Muscle layer of duodenum (tissue), 2 donors: ENCODE results near the gene ARNT2.

Experiments
- H3K27ac ChIP-seq: one replicate; pipeline ENCODE4 v1.7.0; 2013; ENCODE audit warnings: mild to moderate bottlenecking, low read length
- H3K27me3 ChIP-seq: one replicate; pipeline ENCODE4 v1.7.0; 2013; ENCODE audit warnings: low read depth, mild to moderate bottlenecking, control low read depth, low read length
- H3K36me3 ChIP-seq, 2 donors: one replicate each; pipeline ENCODE4 v1.7.0; 2013; ENCODE audit warnings: low read length in 2 of 2, control low read depth in 1 of 2, mild to moderate bottlenecking in 1 of 2; ENCODE audit not compliant: insufficient read depth in 2 of 2, control insufficient read depth in 1 of 2
- H3K4me1 ChIP-seq, 2 donors: one replicate each; pipeline ENCODE4 v1.7.0; 2013; ENCODE audit warnings: low read length in 2 of 2, mild to moderate bottlenecking in 2 of 2, control low read depth in 1 of 2, moderate library complexity in 1 of 2; ENCODE audit not compliant: insufficient read depth in 2 of 2, control insufficient read depth in 1 of 2
- H3K4me3 ChIP-seq, 2 donors: one replicate each; pipeline ENCODE4 v1.7.0; 2013; ENCODE audit warnings: low read length in 2 of 2, low read depth in 1 of 2, mild to moderate bottlenecking in 1 of 2
- H3K9me3 ChIP-seq, 2 donors: one replicate each; pipeline ENCODE4 v1.7.0; 2013; ENCODE audit warnings: low read length in 2 of 2, control low read depth in 1 of 2, mild to moderate bottlenecking in 1 of 2; ENCODE audit not compliant: control insufficient read depth in 1 of 2
- donor health status: healthy.

Gene ARNT2

GRCh38 chr15:80614711-80615360 lies 210.7 kb downstream of the ARNT2 start:
- Histone ChIP-seq H3K4me1 (peaks cover 0 to 10% of the 10 kb centered on the region in 2 donors), H3K9me3 (no peaks in the 10 kb centered on the region), H3K27ac (no peak overlapping the region), H3K36me3 (no peaks in the 10 kb centered on the region), H3K4me3 (no peak overlapping the region), H3K27me3 (no peaks in the 10 kb centered on the region)

GRCh38 chr15:80615361-80615736 lies 211.2 kb downstream of the ARNT2 start:
- no peaks in the 10 kb centered on the region for H3K9me3 ChIP-seq
- H3K4me3 ChIP-seq = no peak overlapping the region
- no peaks in the 10 kb centered on the region for H3K27me3 ChIP-seq
- peaks cover 0 to 10% of the 10 kb centered on the region in 2 donors for H3K4me1 ChIP-seq
- no peaks in the 10 kb centered on the region for H3K36me3 ChIP-seq
- no peak overlapping the region for H3K27ac ChIP-seq

- Histone ChIP-seq H3K4me3 (no peak overlapping the region), H3K27me3 (no peaks in the 10 kb centered on the region), H3K4me1 (peaks cover 0 to 10% of the 10 kb centered on the region in 2 donors), H3K27ac (no peak overlapping the region), H3K36me3 (no peaks in the 10 kb centered on the region), H3K9me3 (no peaks in the 10 kb centered on the region)
Observed at GRCh38 chr15:80615783-80616391, 211.7 kb downstream of the ARNT2 start.

GRCh38 chr15:80618685-80619400 lies 214.7 kb downstream of the ARNT2 start:
- H3K4me1 ChIP-seq = peaks cover 0 to 10% of the 10 kb centered on the region in 2 donors
- no peaks in the 10 kb centered on the region for H3K9me3 ChIP-seq
- H3K4me3 ChIP-seq = no peak overlapping the region
- H3K27ac ChIP-seq = no peak overlapping the region
- H3K36me3 ChIP-seq = no peaks in the 10 kb centered on the region
- no peaks in the 10 kb centered on the region for H3K27me3 ChIP-seq

- no peaks in the 10 kb centered on the region for H3K9me3 ChIP-seq
- no peaks in the 10 kb centered on the region for H3K36me3 ChIP-seq
- no peak overlapping the region for H3K27ac ChIP-seq
Observed at GRCh38 chr15:80619680-80620079, 215.5 kb downstream of the ARNT2 start.

GRCh38 chr15:80620141-80620540 lies 216.0 kb downstream of the ARNT2 start:
- H3K9me3 ChIP-seq = no peaks in the 10 kb centered on the region
- no peaks in the 10 kb centered on the region for H3K36me3 ChIP-seq
- no peak overlapping the region for H3K27ac ChIP-seq
- no peaks in the 10 kb centered on the region for H3K27me3 ChIP-seq
- no peak overlapping the region for H3K4me3 ChIP-seq
- peaks cover 0 to 10% of the 10 kb centered on the region in 2 donors for H3K4me1 ChIP-seq

More at GRCh38 chr15:80619680-80620079, 215.5 kb downstream of the ARNT2 start:
- H3K4me1 ChIP-seq = peaks cover 0 to 10% of the 10 kb centered on the region in 2 donors
- no peak overlapping the region for H3K4me3 ChIP-seq
- no peaks in the 10 kb centered on the region for H3K27me3 ChIP-seq

- H3K9me3 ChIP-seq = no peaks in the 10 kb centered on the region
Observed at GRCh38 chr15:80620931-80621330, 216.7 kb downstream of the ARNT2 start.

GRCh38 chr15:80626643-80627120 lies 222.5 kb downstream of the ARNT2 start:
- Histone ChIP-seq H3K9me3 (no peaks in the 10 kb centered on the region), H3K36me3 (no peaks in the 10 kb centered on the region), H3K27me3 (no peaks in the 10 kb centered on the region), H3K4me3 (no peak overlapping the region), H3K27ac (no peak overlapping the region), H3K4me1 (no peaks in the 10 kb centered on the region)

More at GRCh38 chr15:80620931-80621330, 216.7 kb downstream of the ARNT2 start:
- Histone ChIP-seq H3K4me3 (no peak overlapping the region), H3K36me3 (no peaks in the 10 kb centered on the region), H3K27ac (no peak overlapping the region), H3K27me3 (no peaks in the 10 kb centered on the region), H3K4me1 (peaks cover 0 to 7% of the 10 kb centered on the region in 2 donors)

GRCh38 chr15:80629355-80629754 lies 225.2 kb downstream of the ARNT2 start:
- Histone ChIP-seq H3K4me1 (no peaks in the 10 kb centered on the region), H3K9me3 (no peaks in the 10 kb centered on the region), H3K27me3 (no peaks in the 10 kb centered on the region), H3K36me3 (no peaks in the 10 kb centered on the region), H3K27ac (no peak overlapping the region), H3K4me3 (no peak overlapping the region)

GRCh38 chr15:80630981-80631380 lies 226.8 kb downstream of the ARNT2 start:
- Histone ChIP-seq H3K4me1 (no peaks in the 10 kb centered on the region), H3K27ac (no peak overlapping the region), H3K9me3 (no peaks in the 10 kb centered on the region), H3K4me3 (no peak overlapping the region), H3K36me3 (no peaks in the 10 kb centered on the region), H3K27me3 (no peaks in the 10 kb centered on the region)

GRCh38 chr15:80633221-80633620 lies 229.0 kb downstream of the ARNT2 start:
- H3K4me3 ChIP-seq = no peak overlapping the region

More at GRCh38 chr15:80633221-80633620, 229.0 kb downstream of the ARNT2 start:
- no peaks in the 10 kb centered on the region for H3K36me3 ChIP-seq
- H3K9me3 ChIP-seq = no peaks in the 10 kb centered on the region
- H3K4me1 ChIP-seq = no peaks in the 10 kb centered on the region
- H3K27ac ChIP-seq = no peak overlapping the region
- H3K27me3 ChIP-seq = no peaks in the 10 kb centered on the region
